ENCODE data around the gene CREB3L4.

Gene CREB3L4, protein sequence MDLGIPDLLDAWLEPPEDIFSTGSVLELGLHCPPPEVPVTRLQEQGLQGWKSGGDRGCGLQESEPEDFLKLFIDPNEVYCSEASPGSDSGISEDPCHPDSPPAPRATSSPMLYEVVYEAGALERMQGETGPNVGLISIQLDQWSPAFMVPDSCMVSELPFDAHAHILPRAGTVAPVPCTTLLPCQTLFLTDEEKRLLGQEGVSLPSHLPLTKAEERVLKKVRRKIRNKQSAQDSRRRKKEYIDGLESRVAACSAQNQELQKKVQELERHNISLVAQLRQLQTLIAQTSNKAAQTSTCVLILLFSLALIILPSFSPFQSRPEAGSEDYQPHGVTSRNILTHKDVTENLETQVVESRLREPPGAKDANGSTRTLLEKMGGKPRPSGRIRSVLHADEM

DNA sequence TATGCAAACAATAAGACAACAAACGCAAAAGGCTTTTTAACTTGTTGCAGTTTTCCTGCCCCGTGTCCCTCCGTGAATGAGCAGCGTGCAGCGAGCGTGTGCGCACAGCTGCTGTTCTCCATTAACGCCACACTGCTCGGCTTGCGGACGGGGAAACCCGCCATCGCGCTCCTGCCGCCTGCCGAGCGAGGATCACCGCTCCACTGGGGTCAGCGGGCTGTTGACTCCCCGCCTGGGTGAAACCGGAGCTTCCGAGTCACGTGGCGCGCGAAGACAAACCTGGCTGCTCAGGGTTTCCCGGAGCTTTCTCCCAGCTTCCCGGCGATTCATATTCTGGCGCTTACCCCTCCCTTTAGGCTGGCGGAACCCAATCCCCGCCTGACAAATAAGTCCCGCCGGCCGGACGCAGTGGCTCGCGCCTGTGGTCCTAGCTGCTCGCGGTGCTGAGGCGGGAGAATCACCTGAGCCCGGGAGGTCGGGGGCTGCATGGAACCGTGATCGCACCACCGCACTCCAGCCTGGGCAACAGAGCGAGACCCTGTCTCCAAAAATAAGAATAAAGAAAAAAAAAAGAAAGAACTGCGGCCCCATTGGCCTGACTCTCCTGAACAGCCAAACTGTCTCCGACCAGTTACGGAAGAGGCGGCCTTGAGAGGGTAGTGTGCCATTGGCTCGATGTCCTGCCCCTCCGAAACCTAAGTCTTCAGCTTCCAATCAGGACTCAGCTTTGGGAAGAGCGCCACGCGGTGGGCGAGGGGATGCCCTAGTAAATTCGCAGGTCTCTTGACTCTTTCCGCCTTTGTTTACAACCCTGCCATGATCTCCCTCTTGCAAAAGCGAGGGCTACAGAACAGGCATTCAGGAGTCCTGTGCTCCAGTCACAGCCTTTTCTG is at the start of gene CREB3L4:
Gene CREB3L4 (plus strand): TSS at position 796 of the 893 bp plus-strand sequence. CDS start 624 bp downstream, outside the sequence.
- DNase-seq (ENCODE audit: low read depth, low spot score) = peak; percentile 98

DNA sequence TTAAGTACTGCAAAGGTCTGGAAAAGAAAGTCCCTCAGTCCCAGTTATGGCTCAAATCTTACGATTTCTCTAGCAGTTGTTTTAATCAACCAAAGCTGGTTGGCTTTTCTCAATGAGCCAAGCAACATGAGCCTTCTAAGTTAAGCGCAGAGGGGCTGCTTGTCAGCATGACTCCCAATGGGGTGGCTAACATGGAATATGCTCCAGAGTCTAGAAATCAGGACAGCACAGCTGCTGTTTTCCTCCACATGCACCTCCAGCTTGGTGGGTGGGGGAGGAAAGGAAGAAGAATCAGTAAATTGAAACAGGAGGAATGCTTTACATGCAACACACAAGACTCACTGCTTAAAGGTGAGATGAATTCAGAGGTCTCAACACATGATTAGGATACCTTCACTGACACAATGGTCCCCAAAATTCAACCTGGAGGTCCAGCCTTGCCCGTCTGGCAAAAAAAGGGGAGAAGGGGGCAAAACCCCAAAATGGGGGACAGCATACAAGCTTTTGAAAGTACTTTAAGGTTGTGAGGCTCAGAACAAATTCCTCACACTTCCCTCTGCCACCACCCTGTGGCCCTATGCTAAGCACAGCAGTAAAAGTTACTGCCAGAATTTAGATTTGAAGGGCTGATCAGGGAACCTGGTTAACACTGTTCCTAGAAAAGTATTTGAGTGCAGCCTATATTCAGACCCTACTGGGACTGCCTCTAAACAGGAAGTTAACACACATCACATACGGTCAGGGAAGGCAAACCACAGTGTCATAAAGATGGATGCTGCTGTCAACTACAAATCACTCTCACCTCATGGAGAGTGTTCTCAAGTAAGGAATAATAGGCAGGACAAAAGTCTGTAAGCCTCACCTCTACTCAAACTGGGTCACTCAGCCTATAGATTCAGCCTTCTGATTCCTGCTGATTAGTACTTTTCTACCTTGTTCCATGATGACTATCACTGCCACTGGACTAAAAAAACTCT is 47.5 kb upstream of the CREB3L4 start:
- peak; percentile 41 for DNase-seq (ENCODE audit: low read depth, low spot score)

DNA sequence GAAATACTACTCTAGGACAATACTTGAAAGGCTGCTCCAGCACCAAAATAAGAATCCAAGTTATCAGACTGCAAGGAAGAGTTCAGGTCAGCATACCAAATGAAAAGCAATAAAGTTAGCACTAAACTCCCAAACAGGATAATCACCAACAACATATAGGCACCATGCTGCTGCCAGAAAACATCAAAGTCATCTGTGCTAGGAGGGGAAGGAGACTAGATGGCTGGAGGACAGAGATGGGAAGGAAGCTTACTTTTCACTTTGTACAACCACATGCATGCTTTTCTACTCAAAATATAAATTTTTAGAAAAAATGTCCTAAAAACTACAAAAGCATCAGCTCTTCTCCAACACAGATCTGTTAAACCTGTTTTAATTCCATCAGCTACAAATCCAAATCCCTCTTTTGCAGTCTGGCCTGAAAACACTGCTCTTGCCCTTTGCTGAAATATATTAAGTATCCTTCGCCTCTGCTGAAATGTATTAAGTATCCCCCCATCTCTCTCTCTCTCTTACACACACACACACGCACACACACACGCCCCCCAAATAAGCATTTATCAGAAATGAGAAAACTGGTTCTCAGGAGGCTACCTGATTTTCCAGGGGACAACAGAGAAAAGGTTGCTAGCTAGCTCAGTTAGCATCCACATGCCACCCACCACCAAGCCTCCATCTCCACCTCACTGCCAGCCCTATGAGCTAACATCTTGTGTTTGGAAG is 46.5 kb upstream of the CREB3L4 start:
- DNase-seq (ENCODE audit: low read depth, low spot score) = no peak

DNA sequence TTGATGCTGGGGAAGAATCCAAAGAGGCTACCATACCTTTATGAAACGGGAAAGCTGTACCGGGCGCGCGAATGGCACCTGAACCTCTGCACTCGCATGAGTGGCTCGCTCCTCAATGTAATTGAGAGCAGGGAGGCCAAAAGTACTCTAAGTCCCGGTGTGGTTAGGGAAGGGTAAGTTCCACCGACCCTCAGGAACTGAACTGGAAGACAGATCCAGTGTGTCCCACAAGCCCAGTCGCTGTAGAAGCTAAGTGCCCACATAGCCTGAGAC is 46.0 kb upstream of the CREB3L4 start:
- peak; percentile 46 for DNase-seq (ENCODE audit: low read depth, low spot score)

DNA sequence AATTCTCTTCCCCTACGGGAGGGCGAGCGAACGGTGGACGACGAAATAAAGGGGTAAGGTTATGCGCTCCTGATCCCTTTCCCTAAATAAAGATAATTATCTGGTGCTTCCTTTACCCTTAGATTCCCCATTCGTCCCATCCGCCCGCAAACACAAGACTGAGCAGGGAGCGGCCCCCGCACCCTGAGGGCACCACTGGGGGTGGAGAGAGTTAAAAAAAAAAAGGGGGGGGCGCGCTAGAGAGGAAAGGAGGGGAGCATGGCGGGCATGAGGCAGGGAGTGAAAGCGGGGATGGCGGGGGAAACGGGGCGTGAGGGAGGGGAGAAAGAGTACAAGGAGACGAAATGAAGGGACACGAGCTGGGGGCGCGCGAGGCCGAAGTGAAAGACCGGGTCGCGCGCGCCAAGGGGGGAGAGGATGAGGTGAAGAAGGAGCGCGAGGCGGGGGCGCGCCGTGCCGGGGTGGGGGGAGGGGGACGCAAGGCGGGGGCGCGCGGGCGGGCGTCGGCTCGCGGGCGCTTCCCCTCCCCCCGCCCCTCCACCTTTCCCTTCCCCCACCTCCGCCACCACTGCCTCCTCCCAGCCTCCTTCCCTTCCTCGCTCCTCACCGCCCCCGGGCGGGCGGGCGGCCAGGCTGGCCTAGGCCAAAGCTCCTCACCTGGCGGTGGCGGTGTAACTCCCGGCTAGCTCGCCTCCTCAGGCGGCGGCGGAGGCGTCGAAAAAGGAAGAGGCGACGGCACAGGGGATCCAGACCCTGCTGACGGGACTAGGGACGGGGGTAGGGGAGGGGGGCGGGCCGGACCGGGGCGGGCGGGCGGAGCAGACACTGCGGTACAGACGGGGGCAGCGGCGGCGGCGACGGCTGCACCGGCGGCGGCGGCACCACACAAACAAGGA is 45.4 kb upstream of the CREB3L4 start:
- DNase-seq (ENCODE audit: low read depth, low spot score) = no peak

DNA sequence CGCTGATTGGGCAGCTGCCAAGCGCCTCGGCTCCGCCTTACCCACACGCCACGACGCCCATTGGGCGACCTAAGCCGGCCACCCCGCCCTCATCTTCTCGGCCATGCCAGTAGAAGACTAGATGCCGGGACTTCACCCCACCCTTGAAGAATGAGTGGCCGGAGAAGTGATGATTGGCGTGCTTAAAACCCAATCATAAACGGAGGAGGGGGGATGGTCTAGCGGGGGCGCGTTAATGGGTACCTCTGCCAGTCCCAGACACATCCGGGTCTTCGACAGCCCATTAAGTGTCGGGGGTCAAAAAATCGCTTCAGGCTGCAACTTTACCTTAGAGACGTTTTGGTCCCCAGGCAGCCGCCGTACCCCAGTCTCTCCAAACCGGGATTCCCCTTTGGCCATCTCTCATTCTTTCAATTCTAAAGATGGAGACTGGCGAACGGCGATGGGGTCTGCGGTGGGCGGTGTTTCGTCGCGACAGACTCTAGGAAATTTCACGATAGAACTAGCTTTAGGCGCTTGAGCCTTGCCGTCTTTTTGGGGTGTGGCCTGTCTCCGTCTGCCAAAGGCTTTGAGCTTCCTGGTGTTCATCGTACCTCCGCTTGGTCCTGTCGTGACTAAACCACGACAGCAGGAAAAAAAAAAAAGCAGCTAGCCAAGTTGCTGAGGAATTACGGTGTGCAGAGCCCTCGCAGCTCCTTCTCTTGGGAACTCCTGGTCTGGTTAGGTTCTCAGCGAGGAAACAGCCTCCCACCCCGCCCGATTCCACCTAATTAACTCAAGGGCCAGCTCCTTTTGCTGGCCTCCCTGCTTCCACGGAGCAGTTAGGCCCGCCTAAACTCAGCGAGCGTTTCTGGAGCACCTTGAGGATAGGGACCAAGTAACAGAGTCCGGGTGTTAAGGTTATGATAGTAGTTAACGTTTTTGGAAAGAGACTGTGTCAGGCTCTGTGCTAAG is 44.5 kb upstream of the CREB3L4 start, which contains the start of gene GATAD2B:
Gene GATAD2B (minus strand): TSS at position 1 of the 954 bp plus-strand sequence. CDS start 94,625 bp downstream, outside the sequence.
- peak; percentile 100 for DNase-seq (ENCODE audit: low read depth, low spot score)

DNA sequence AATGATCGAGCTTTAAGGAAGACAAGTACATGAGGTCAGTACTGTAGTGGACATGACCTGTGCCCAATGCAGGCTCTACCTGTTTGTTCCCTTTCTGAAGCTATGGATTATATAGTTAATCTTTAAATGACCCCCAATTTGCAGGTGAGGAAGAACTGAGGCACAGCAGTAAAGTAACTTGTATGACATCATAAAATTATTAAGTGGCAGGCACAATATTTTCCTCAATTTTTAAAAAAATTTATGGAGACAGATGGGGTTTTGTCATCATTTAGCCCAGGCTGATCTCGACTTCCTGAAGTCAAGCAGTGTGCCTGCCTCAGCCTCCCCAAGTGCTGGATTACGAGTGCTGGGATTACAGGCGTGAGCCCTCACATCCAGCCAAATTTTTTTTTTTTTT is 41.3 kb upstream of the CREB3L4 start:
- DNase-seq (ENCODE audit: low read depth, low spot score) = no peak

DNA sequence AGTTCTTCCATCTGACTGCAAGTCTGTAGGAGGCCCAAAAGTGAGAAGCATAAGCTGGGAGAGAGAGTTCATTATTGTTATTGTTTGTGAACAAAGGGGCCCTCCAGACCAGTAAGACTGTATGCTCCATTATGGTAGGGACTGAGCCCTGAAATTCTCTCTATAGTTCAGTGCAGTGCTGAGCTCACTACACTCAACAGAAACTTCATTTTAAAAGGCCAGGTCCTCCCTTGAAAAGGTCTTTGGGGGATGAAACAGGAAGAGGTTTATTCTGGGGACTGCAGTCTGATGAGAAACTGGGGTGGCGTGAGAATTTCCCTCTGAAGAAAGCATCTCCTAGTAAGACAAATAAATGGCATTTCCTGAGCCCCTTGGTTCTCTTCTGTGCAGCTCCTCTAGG is 39.5 kb upstream of the CREB3L4 start:
- DNase-seq (ENCODE audit: low read depth, low spot score) = no peak

DNA sequence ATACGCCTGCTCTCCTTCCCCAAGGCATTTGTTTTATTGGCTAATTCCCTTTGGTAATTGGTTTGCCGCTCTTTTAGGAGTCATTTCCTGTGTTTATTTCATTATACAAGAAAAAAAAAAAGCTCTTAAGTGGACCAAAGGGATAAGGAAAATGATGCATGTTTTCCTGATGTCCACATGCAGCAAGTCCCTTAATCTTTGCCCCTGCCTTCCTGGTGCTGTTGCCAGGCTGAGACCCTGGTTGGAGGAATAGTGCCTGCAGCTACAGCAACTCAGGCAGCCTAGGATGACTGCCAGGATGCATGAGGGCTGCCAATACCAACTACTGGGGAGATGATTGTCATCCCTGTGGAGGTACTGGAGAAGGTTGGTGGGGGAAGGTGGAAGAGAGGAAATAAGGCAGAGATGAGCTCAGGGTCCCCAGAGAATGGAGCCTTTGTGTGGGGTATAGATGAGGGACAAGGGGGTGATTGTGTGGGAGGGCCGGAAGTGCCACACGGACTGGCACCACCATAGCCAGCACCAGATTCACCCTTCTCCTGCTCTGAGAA is 38.8 kb upstream of the CREB3L4 start:
- DNase-seq (ENCODE audit: low read depth, low spot score) = peak; percentile 38

DNA sequence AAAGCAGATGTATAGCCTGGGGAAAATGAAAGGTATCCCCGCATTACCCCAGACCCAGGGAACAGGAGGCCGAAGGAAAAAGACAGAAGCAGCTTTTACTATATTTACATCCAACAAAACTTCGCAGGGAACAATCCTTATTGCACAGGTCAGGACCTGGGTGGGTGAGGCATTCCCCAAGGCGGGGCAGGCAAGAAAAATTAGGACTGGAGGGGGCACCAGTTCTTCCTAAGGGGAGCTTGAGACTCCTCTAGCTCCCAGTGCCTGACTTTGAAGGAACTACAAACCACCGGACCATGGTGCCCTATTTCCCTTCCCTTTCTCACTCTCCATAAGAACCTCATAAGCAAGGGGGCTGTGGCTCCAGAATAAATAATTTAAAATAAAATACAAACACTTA is 38.3 kb upstream of the CREB3L4 start:
- DNase-seq (ENCODE audit: low read depth, low spot score) = no peak

DNA sequence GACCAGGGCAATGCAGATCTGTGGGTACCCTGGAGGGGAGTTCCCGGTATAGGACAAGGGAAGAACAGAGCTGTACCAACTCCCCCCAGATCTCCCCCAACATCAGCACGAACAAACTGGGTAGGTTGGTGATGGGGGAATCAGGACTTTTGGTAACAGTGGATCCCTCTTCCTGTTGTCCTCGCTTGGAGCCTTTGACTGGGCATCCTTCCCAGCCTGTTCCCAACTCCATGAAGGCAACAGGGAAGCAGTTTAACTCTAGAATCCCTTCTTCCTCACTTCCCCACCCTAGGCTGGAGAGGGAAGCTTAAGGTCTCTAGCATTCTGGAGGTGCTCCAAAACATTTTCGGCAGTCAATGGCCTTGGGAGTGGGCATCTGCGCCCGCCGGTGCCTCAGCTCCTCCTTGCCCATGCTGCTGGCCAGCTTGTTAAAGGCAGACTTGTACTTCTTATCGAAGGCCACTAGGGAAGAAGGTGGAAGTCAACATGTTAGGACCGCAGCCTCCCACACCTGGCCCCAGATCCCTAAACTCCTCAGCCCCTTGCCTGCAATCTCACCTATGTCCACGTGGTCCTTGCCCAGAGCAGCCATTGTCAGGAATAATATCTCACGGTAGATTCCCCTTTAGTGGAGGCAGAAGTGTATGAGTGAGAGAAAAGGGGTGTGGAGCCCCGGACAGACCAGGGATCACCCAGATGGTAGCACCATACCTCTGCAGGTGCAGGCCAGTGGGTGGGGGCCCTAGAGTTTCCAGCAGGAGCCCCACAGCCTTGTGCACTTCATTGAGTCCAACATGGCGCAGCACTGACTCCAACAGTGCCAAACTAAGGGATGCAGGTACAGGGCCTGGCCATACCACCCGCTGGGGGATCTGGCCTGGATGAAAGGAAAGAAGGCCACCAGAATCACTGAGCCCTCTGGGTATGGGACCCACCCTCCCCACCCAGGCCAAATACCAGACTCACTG is 37.4 kb upstream of the CREB3L4 start:
- no peak for DNase-seq (ENCODE audit: low read depth, low spot score)

DNA sequence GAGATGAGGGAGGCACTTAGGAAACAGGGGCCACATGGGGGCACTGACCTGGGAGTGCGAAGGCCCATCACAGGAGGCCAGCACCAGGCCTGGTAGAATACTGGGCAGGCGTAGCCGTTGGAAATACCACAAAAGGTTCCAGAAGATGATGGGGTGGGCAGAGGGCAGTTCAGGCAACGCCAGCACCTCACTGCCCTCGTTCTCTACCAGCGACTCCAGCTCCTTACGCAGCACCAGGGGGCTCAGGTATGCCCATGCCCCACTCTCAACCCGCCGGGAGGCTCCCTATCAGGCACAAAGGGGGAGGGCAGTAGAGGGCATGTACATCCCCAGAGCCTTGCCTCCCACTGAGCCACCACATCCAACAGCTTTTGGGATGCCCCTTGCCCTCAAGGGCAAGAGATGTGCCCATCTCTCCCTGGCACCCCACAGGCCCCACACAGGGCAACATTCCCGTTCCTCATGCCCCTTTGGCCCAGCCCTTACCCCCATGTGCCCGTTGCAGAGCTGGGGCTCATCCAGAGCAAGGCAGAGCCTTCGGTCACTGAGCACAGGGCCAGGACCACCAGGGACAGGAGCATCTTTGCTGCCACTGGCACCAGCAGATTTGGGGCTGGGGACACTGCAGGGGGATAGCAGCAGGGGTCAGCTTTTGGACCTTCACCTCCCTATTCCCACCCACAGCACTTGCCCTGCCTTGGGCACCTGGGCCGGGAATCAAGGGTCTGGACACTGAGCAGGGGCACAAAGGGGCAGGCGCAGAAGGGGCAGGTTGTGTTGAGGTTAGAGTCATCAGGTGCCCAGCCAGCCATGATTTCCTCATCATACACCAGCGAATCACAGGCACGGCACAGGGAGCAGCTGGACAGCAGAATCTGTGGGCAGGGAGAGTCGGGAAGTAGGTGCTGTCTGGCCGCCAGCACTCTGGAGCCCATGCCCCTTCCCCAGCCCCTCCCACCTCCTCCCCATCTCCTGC is 35.3 kb upstream of the CREB3L4 start:
- DNase-seq (ENCODE audit: low read depth, low spot score) = no peak

DNA sequence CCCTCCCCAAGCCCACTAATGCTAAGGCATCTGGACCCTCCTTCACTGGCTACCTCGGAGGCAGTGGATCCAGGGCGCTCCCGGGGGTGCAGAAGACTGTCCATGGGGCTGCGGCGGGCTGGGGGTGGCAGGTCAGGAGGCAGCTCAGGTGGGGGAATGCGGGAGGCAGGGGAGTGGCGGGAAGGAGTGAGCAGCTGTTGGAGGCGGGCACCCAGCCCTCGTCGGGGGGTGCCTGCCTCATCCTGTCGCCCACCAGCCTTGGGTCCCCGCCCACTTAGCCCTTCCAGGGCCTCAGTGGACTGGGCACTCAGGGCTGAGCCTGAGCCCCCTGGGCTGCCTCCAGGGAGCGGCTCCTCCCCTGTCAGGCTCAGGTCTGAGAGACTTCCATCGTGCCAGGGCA is 34.3 kb upstream of the CREB3L4 start:
- DNase-seq (ENCODE audit: low read depth, low spot score) = no peak

DNA sequence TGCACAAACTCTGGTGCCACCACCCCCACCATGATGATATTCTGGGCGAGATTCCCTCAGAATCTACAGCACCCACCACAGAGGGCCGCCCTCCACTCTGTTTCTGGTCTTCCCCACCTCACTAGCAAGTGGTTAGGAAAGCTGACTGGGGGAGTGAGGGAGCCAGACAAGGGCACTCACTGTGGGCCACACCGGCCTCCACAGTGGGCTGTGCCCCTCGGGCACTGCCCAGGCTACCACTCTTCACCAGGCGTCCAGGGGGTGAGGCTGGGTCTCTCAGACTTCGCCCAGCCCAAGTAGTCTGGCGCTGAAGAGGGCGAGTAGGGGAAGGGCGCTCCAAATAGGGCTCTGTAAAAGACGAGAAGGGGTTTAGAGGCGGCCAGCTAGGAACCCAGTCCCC is 33.7 kb upstream of the CREB3L4 start:
- DNase-seq (ENCODE audit: low read depth, low spot score) = no peak

DNA sequence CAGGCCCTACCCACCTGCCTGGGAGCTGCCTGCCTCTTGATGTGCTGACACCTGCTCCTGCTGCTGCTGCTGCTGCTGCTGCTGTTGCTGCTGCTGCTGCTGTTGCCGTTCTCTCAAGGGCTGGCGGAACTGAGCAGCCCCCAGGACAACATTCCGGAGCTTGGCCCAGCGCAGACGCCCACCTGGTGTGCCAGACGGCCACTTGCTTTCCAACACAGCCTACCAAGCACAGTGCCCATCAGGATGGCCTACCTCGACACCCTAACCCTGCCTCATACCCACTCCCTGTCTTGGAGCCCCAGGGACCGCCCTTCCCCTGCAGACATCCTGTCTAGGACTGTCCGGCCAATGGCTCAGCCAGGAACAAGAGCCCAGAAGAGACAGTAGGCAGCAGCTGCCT is 33.0 kb upstream of the CREB3L4 start:
- no peak for DNase-seq (ENCODE audit: low read depth, low spot score)

Measured in astrocyte of the hippocampus (primary cell).